Ovary (tissue), 9 donors: ENCODE measurements around the gene FIGNL2. TPM values are rescaled to one million over a fixed set of nuclear protein-coding genes. Genes with fewer than 3 reads are reported as not detected.
A peak's percentile ranks its signal among the peaks of the same experiment; 100 is the strongest.

Experiments used
- DNase-seq, 5 donors: peaks; one replicate each; pipeline ENCODE4 v3.0.0-alpha.2; 2019 to 2020
- H3K27ac ChIP-seq, 2 donors: fragments of 200-600 bp; one replicate each; pipeline versions ENCODE4 v1.5.1 to v1.8.0; 2019 to 2022
- H3K27me3 ChIP-seq: fragments of 200-600 bp; one replicate; pipeline ENCODE4 v1.8.0; 2022
- H3K36me3 ChIP-seq: fragments of 200-600 bp; sonication (generic); one replicate; pipeline ENCODE4 v1.5.1; 2019
- H3K4me1 ChIP-seq: one replicate; pipeline ENCODE4 v1.8.1; 2013; ENCODE audit warnings: mild to moderate bottlenecking, moderate library complexity; ENCODE audit not compliant: insufficient read depth
- H3K4me3 ChIP-seq: fragments of 200-600 bp; sonication (generic); one replicate; pipeline ENCODE4 v1.5.1; 2017
- H3K9me3 ChIP-seq, 2 donors: fragments of 200-600 bp in 1 of 2; sonication (generic) in 1 of 2; one replicate each; pipeline versions ENCODE4 v1.5.1 to v1.8.1; 2013 to 2019; ENCODE audit warnings: mild to moderate bottlenecking in 1 of 2, moderate library complexity in 1 of 2
- EP300 ChIP-seq: sonication (generic); formaldehyde crosslinking; IDR thresholded peaks from one replicate; pipeline ENCODE4 v1.6.1; 2017; ENCODE audit warnings: antibody characterized with exemption
- POLR2A ChIP-seq: fragments of 450-650 bp; IDR thresholded peaks from one replicate; pipeline ENCODE4 v1.6.1; 2017; ENCODE audit warnings: antibody characterized with exemption, mild to moderate bottlenecking, moderate library complexity
- WGBS, 3 donors: extraction: QIAGEN DNeasy Blood & Tissue Kit in 1 of 3; methylation state at CpG; one replicate each; pipeline versions ENCODE4 v1.1.5 to v1.1.7; 2013 to 2017; 5-methylcytosine and 5-hydroxymethylcytosine counted together
- intact Hi-C, 4 donors: fragments of 100-400 bp; cut with DNase I; formaldehyde crosslinking; loops; one replicate each; pipeline versions ENCODE4 v1.11.0 to v1.15.1; 2022 to 2023
- polyA plus RNA-seq, 2 donors: library from polyadenylated mRNA; stranded (reverse); fragments of 200-250 nt in 1 of 2; fragments of 350-450 nt in 1 of 2; fragmentation: Illumina TruSeq in 1 of 2; extraction: RNeasy Lipid Tissue Mini Kit (QIAGEN cat#74804) in 1 of 2; gene quantifications; one replicate each; pipeline ENCODE4 v1.2.3, GENCODE V29; 2013 to 2014
- total RNA-seq, 7 donors: library from RNA; depleted of rRNA in 2 of 7; stranded (reverse); fragments of >200 nt in 2 of 7; fragmentation: NEBNext Ultra II Directional in 3 of 7; extraction: Animal tissue kit (Norgen Biotek cat#: 25700) in 3 of 7; gene quantifications; one replicate each; pipeline versions ENCODE4 v1.1.0 to v1.2.4, GENCODE V29; 2016 to 2023
- TF ChIP-seq, protein P1 (sequence below), 3 donors: fragments of 450-650 bp in 2 of 3; fragments of 200-600 bp in 1 of 3; IDR thresholded peaks; one replicate each; pipeline versions ENCODE4 v1.5.1 to v1.8.0; 2016 to 2022; ENCODE audit warnings: antibody characterized with exemption in 3 of 3, mild to moderate bottlenecking in 1 of 3
- donor health status: DM: no; HTN: no; CAD: no; lungs with moderate emphysema.
- donor health status: DM: no; HTN: no; CAD: no.
- donor health status: Bipolar disorder and iron deficiency.
- donor health status: DM: yes; HTN: yes; CAD: no.
- donor health status: DM: no; HTN: no; CAD: no.
- donor health status: DM: yes; HTN: yes; CAD: no.

Gene FIGNL2
- total and polyA plus RNA-seq, 9 donors, result 0.11 to 0.50 (median 0.22) TPM

GRCh38 chr12:51819736-51820525, 28.6 kb downstream of the FIGNL2 start:
- Histone ChIP-seq H3K9me3 (no peaks in the 10 kb centered on the region), H3K27me3 (no peaks in the 10 kb centered on the region), H3K27ac (no peak overlapping the region), H3K4me1 (no peaks in the 10 kb centered on the region), H3K36me3 (no peaks in the 10 kb centered on the region), H3K4me3 (peak overlapping the region; percentile 36)
- 15 to 20% (median 18%) methylated on average over 30 to 32 of the region's 32 CpGs for WGBS, 3 donors
- TF ChIP-seq EP300 (no peak), POLR2A (no peak)
- TF ChIP-seq, protein P1, sequence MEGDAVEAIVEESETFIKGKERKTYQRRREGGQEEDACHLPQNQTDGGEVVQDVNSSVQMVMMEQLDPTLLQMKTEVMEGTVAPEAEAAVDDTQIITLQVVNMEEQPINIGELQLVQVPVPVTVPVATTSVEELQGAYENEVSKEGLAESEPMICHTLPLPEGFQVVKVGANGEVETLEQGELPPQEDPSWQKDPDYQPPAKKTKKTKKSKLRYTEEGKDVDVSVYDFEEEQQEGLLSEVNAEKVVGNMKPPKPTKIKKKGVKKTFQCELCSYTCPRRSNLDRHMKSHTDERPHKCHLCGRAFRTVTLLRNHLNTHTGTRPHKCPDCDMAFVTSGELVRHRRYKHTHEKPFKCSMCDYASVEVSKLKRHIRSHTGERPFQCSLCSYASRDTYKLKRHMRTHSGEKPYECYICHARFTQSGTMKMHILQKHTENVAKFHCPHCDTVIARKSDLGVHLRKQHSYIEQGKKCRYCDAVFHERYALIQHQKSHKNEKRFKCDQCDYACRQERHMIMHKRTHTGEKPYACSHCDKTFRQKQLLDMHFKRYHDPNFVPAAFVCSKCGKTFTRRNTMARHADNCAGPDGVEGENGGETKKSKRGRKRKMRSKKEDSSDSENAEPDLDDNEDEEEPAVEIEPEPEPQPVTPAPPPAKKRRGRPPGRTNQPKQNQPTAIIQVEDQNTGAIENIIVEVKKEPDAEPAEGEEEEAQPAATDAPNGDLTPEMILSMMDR (IDR thresholded peaks at IDR 0.05), result no peak
- intact Hi-C loops, result no loop called here
- DNase-seq, result no peak

DNA sequence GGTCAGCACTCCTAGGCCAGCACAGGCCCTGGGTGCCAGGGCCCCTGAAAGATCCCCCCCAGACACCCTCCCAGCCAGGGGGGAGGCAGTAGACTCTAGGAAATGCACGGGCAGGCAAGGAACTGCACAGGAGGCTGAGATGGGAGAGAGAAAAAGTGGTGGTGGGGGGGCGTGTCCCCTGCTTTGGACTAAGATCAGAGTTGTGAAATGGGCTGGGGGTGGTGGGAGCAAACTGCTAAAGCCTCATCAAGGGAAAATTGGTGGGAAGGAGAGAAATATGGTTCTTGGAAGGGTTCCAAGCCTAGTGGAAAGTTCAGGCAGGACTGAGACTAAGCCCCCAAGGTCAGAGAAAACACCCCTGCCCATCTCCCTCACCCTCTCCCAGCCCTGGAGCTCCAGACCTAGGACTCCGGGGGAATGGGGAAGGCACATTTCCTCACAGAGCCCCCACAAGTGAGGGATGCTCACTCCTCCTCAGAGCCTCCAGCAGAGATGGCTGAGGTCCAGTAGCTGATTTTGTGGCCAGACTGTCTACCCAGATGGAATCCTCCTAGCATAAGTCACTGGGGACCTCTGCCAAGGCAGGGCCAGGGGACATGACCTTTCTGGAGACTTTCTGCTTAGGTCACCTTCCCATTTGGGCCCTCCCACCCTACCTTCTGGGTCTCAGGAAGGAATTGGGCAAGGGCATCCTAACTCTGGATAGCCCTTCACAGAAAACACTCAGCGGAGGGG, 29.8 kb downstream of the FIGNL2 start:
- Histone ChIP-seq H3K4me3 (no peak overlapping the region), H3K27ac (no peak overlapping the region), H3K9me3 (no peaks in the 10 kb centered on the region), H3K4me1 (no peaks in the 10 kb centered on the region), H3K36me3 (no peaks in the 10 kb centered on the region), H3K27me3 (no peaks in the 10 kb centered on the region)
- WGBS, 3 donors, result 37 to 49% (median 42%) methylated on average over 4 of the region's 4 CpGs
- intact Hi-C loops, result no loop called here
- no peak for DNase-seq
- TF ChIP-seq POLR2A (no peak), EP300 (no peak)
- TF ChIP-seq, protein P1 (IDR thresholded peaks at IDR 0.05), result no peak

DNA sequence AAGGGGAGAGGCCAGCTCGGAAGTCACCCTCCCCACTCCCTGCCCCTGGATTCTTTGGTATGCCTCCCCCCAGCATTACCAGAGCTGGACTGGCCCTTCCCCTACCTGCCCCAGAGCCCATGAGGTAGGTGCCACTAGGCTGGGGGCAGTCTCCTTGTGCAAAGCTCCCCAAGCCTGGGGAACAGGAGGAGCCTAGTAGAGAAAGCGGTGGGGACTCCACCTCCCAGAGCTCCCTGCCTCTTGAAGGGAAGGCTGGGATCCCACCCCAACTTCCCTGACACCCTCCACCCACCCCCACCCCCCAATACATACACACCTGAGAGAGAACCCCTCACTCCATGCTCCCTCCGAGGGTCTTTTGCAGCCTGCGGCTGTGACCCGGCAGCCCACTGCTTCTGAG, 30.4 kb downstream of the FIGNL2 start:
- H3K4me1 ChIP-seq, result no peaks in the 10 kb centered on the region
- no peak for TF ChIP-seq POLR2A
- TF ChIP-seq, protein P1 (IDR thresholded peaks at IDR 0.05), result no peak
- TF ChIP-seq EP300, result no peak
- H3K36me3 ChIP-seq, result no peaks in the 10 kb centered on the region
- H3K4me3 ChIP-seq, result no peak overlapping the region
- H3K9me3 ChIP-seq, result no peaks in the 10 kb centered on the region
- WGBS, 3 donors, result 65 to 78% (median 72%) methylated on average over 5 of the region's 5 CpGs
- H3K27ac ChIP-seq, result no peak overlapping the region
- no peak for DNase-seq
- H3K27me3 ChIP-seq, result no peaks in the 10 kb centered on the region
- intact Hi-C loops, result no loop called here

GRCh38 chr12:51817027-51817953, 31.2 kb downstream of the FIGNL2 start:
- Histone ChIP-seq H3K27ac (no peak overlapping the region), H3K36me3 (no peaks in the 10 kb centered on the region), H3K9me3 (no peaks in the 10 kb centered on the region), H3K4me1 (no peaks in the 10 kb centered on the region), H3K4me3 (no peak overlapping the region), H3K27me3 (no peaks in the 10 kb centered on the region)
- DNase-seq, result no peak
- intact Hi-C loops, result no loop called here
- 84 to 89% (median 85%) methylated on average over 10 of the region's 10 CpGs for WGBS, 3 donors
- TF ChIP-seq EP300 (no peak), POLR2A (no peak)
- TF ChIP-seq, protein P1 (IDR thresholded peaks at IDR 0.05), result no peak
